Lung (tissue), 16 donors: ENCODE measurements around the gene KMT2C. TPM values are rescaled to one million over a fixed set of nuclear protein-coding genes. Genes with fewer than 3 reads are reported as not detected.

Source experiments
- ATAC-seq: fragments of 200-7000 bp; cut with Tn5 transposase; one replicate; pipeline ENCODE4 v1.9.1; 2020; ENCODE audit warnings: moderate number of reproducible peaks; ENCODE audit not compliant: insufficient read depth, low FRiP score
- DNase-seq, 3 donors: peaks; one replicate each; pipeline ENCODE4 v3.0.0-alpha.2; 2013 to 2017
- H3K27ac ChIP-seq, 2 donors: one replicate each; pipeline ENCODE4 v1.5.1; 2013; ENCODE audit warnings: mild to moderate bottlenecking in 2 of 2, moderate library complexity in 2 of 2, control low read depth in 1 of 2, inconsistent platforms in 1 of 2, low read depth in 1 of 2, low read length in 1 of 2
- H3K27me3 ChIP-seq, 3 donors: one replicate each; pipeline ENCODE4 v1.5.1; 2013; ENCODE audit warnings: low read length in 2 of 3; ENCODE audit not compliant: control insufficient read depth in 3 of 3, insufficient read depth in 3 of 3
- H3K36me3 ChIP-seq, 4 donors: one replicate each; pipeline ENCODE4 v1.5.1; 2013; ENCODE audit warnings: low read length in 4 of 4, mild to moderate bottlenecking in 1 of 4, moderate library complexity in 1 of 4; ENCODE audit not compliant: control insufficient read depth in 4 of 4, insufficient read depth in 4 of 4
- H3K4me1 ChIP-seq, 5 donors: one replicate each; pipeline ENCODE4 v1.5.1; 2013; ENCODE audit warnings: low read length in 5 of 5, mild to moderate bottlenecking in 2 of 5, moderate library complexity in 1 of 5; ENCODE audit not compliant: control insufficient read depth in 5 of 5, insufficient read depth in 5 of 5
- H3K4me3 ChIP-seq: one replicate; pipeline ENCODE4 v1.5.1; 2013; ENCODE audit warnings: mild to moderate bottlenecking, control low read depth, moderate library complexity
- H3K9ac ChIP-seq, 2 donors: one replicate each; pipeline ENCODE4 v1.5.1; 2013; ENCODE audit warnings: low read length in 2 of 2, control low read depth in 1 of 2; ENCODE audit not compliant: insufficient read depth in 1 of 2
- H3K9me3 ChIP-seq, 4 donors: one replicate each; pipeline ENCODE4 v1.5.1; 2013; ENCODE audit warnings: low read length in 3 of 4, mild to moderate bottlenecking in 1 of 4, moderate library complexity in 1 of 4; ENCODE audit not compliant: control insufficient read depth in 4 of 4, insufficient read depth in 3 of 4
- CTCF ChIP-seq: IDR thresholded peaks from 2 replicates; pipeline ENCODE4 v1.5.1; 2012; ENCODE audit warnings: mild to moderate bottlenecking; ENCODE audit errors: control extremely low read depth, extremely low read depth
- WGBS, 2 donors: extraction: QIAGEN DNeasy Blood & Tissue Kit; methylation state at CpG; one replicate each; pipeline ENCODE4 v1.1.7; 2013; 5-methylcytosine and 5-hydroxymethylcytosine counted together
- long read RNA-seq, 5 donors: transcript quantifications; one replicate each; lab custom pipeline, GENCODE V29; 2026
- polyA plus RNA-seq, 2 donors: library from polyadenylated mRNA; stranded (reverse); fragments of 200-250 nt; gene quantifications; one replicate each; pipeline ENCODE4 v1.2.1, GENCODE V29; 2013
- total RNA-seq, 2 donors: library from RNA; depleted of rRNA in 1 of 2; stranded (reverse); fragments of >200 nt in 1 of 2; gene quantifications; one replicate each; pipeline ENCODE4 v1.2.1, GENCODE V29; 2014 to 2021
- donor health status: control.
- donor health status: control.
- donor health status: Bipolar disorder and iron deficiency.
- donor health status: healthy.
- donor health status: DM: yes; HTN: yes; CAD: no.

Gene KMT2C
- total RNA-seq (100 to 1,000 TPM in 1 of 2 donors, 10 to 100 TPM in 1; 90.7 to 115 TPM), polyA plus RNA-seq (10 to 100 TPM; 10.2 to 13.9 TPM)
- long read RNA-seq, donor 1, partial matches to known transcripts, result 34 of 34 reads
- long read RNA-seq, donor 1, other reads (novel, unspliced or antisense), result 0 of 34 reads
- long read RNA-seq, donor 2, partial matches to known transcripts, result 6 of 6 reads
- long read RNA-seq, donor 2, other reads (novel, unspliced or antisense), result 0 of 6 reads
- long read RNA-seq, donor 3, partial matches to known transcripts, result 12 of 12 reads
- long read RNA-seq, donor 3, other reads (novel, unspliced or antisense), result 0 of 12 reads
- long read RNA-seq, donor 4, partial matches to known transcripts, result 6 of 6 reads
- long read RNA-seq, donor 4, other reads (novel, unspliced or antisense), result 0 of 6 reads
- long read RNA-seq, donor 5, partial matches to known transcripts, result 29 of 29 reads
- long read RNA-seq, donor 5, other reads (novel, unspliced or antisense), result 0 of 29 reads

GRCh38 chr7:152435384-152436110 lies at the start of gene KMT2C:
Gene KMT2C, minus strand, starts transcription at chr7:152436003. Its CDS starts 217 bp downstream, at chr7:152435786.
- Histone ChIP-seq H3K9ac (peak within 1 kb of the TSS; percentile 76 to 90), H3K27me3 (no peaks in the 10 kb centered on the region), H3K9me3 (no peaks in the 10 kb centered on the region), H3K27ac (peak within 1 kb of the TSS; percentile 98 to 99), H3K4me3 (peak within 1 kb of the TSS; percentile 91), H3K4me1 (peaks cover 0 to 16% (median 8%) of the 10 kb centered on the region in 5 donors), H3K36me3 (no peaks in the 10 kb centered on the region)
- TF ChIP-seq CTCF, result no peak
- DNase-seq (peak; percentile 61 to 71 (median 65)), ATAC-seq (peak; percentile 30)
- WGBS, 2 donors, result 1% methylated on average over 72 to 107 of the region's 107 CpGs

GRCh38 chr7:152481082-152481481 lies 45.3 kb upstream of the KMT2C start:
- Histone ChIP-seq H3K4me1 (no peaks in the 10 kb centered on the region), H3K9ac (no peak overlapping the region), H3K9me3 (peaks cover 0 to 2% (median 0%) of the 10 kb centered on the region in 4 donors), H3K27me3 (no peaks in the 10 kb centered on the region), H3K4me3 (no peak overlapping the region), H3K36me3 (no peaks in the 10 kb centered on the region), H3K27ac (no peak overlapping the region)
- DNase-seq (no peak), ATAC-seq (no peak)
- 88 to 89% methylated on average over 4 of the region's 4 CpGs for WGBS, 2 donors
- TF ChIP-seq CTCF, result no peak

- Histone ChIP-seq H3K27me3 (no peaks in the 10 kb centered on the region), H3K36me3 (no peaks in the 10 kb centered on the region), H3K4me1 (no peaks in the 10 kb centered on the region), H3K27ac (no peak overlapping the region), H3K9me3 (no peaks in the 10 kb centered on the region), H3K9ac (no peak overlapping the region), H3K4me3 (no peak overlapping the region)
- no peak for TF ChIP-seq CTCF
- DNase-seq (peak in 1 of 3 donors; percentile 19), ATAC-seq (no peak)
- 75 to 85% methylated on average over 4 of the region's 4 CpGs for whole genome bisulfite sequencing, 2 donors
Observed at GRCh38 chr7:152480664-152481063, 44.9 kb upstream of the KMT2C start.
